ENCODE data around the gene SLC39A11. TPM values are rescaled to one million over a fixed set of nuclear protein-coding genes. Genes with fewer than 3 reads are reported as not detected.

The SLC39A11 gene
- total RNA-seq, 1 donor from 2014 or later, result 21.5 TPM

DNA sequence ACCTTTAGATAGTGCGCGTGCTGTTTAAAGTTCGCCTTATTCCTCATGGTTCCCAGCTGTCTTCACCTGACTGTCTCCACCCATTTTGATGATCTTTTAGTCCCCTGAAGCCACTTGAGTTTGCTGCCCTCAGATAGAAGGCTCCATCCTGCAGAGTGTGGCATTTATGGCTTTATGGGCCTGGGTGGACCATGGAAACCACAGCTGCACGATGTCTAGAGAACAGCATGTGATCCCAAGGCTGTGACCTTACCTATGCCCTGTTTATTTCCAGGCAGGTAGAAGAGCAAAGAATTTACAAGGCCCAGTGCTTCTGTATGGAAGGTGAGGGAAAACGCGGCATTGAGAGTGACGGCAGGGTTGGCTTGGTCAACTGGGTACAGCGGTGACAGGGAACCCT, 356.9 kb downstream of the SLC39A11 start:
- Histone ChIP-seq H4K20me1 (ENCODE audit: insufficient read depth, low read length) (no peaks in the 10 kb centered on the region), H3K79me2 (ENCODE audit: insufficient read depth, low read length) (no peaks in the 10 kb centered on the region), H3K27me3 (ENCODE audit: insufficient read depth, low read length) (no peaks in the 10 kb centered on the region), H3K4me1 (ENCODE audit: insufficient read depth, low read length) (no peaks in the 10 kb centered on the region), H2AFZ (ENCODE audit: low read depth, low read length) (no peak overlapping the region), H3K27ac (ENCODE audit: low read depth, low read length) (no peak overlapping the region), H3K4me2 (ENCODE audit: low read length) (no peak overlapping the region), H3K4me3 (ENCODE audit: insufficient read depth, low read depth, low read length) (no peak overlapping the region), H3K9ac (ENCODE audit: low read length) (no peak overlapping the region), H3K9me3 (ENCODE audit: insufficient read depth, low read depth, low read length) (no peaks in the 10 kb centered on the region), H3K36me3 (ENCODE audit: insufficient read depth, low read length) (no peaks in the 10 kb centered on the region)
- H3K27me3 Mint-ChIP-seq (ENCODE audit: low read depth, unreplicated experiment), result peaks cover 3% of the 10 kb centered on the region
- peaks cover 5% of the 10 kb centered on the region for H3K9me3 Mint-ChIP-seq (ENCODE audit: unreplicated experiment)
- FAIRE-seq, result no peak
- no peaks in the 10 kb centered on the region for H3K36me3 Mint-ChIP-seq (ENCODE audit: low read depth, unreplicated experiment)
- TF ChIP-seq EZH2 (IDR thresholded peaks at IDR 0.05; ENCODE audit: insufficient read depth, low read length), result no peak
- TF ChIP-seq CTCF (IDR thresholded peaks at IDR 0.05; ENCODE audit: insufficient read depth, low read depth, low read length), result no peak
- H3K4me1 Mint-ChIP-seq (ENCODE audit: low read depth, unreplicated experiment), result no peaks in the 10 kb centered on the region
- DNase-seq (ENCODE audit: low read depth), result no peak
- no peak overlapping the region for H3K4me3 Mint-ChIP-seq (ENCODE audit: unreplicated experiment)
- no peak overlapping the region for H3K27ac Mint-ChIP-seq (ENCODE audit: unreplicated experiment)

DNA sequence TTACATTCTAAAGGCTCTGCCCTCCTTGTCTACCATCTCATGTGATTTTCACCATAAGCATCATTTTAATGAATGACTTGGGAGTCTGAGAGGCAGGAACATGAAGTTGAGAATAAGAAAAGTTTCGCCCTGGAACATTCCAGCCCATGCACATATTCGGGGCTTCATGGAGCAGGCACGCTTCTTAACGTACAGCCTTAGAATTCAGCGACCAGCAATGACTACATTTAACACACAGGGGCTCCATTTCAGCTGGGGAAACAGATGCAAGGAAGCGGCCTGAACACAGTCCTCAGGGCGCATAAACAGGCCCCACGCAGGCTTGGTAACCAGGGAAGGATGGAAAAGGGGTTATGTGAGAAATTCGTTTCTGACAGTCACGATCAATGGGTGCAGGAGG, 357.4 kb downstream of the SLC39A11 start:
- FAIRE-seq (no peak), DNase-seq (ENCODE audit: low read depth) (no peak)
- H3K36me3 ChIP-seq (ENCODE audit: insufficient read depth, low read length), result no peaks in the 10 kb centered on the region
- Mint-ChIP-seq H3K9me3 (ENCODE audit: unreplicated experiment) (peaks cover 5% of the 10 kb centered on the region), H3K27me3 (ENCODE audit: low read depth, unreplicated experiment) (peaks cover 3% of the 10 kb centered on the region), H3K4me1 (ENCODE audit: low read depth, unreplicated experiment) (no peaks in the 10 kb centered on the region), H3K27ac (ENCODE audit: unreplicated experiment) (no peak overlapping the region), H3K36me3 (ENCODE audit: low read depth, unreplicated experiment) (no peaks in the 10 kb centered on the region), H3K4me3 (ENCODE audit: unreplicated experiment) (no peak overlapping the region)
- H2AFZ ChIP-seq (ENCODE audit: low read depth, low read length), result no peak overlapping the region
- no peaks in the 10 kb centered on the region for H3K27me3 ChIP-seq (ENCODE audit: insufficient read depth, low read length)
- H4K20me1 ChIP-seq (ENCODE audit: insufficient read depth, low read length), result no peaks in the 10 kb centered on the region
- no peaks in the 10 kb centered on the region for H3K4me1 ChIP-seq (ENCODE audit: insufficient read depth, low read length)
- no peak overlapping the region for H3K4me2 ChIP-seq (ENCODE audit: low read length)
- H3K4me3 ChIP-seq (ENCODE audit: insufficient read depth, low read depth, low read length), result no peak overlapping the region
- no peak for TF ChIP-seq CTCF (IDR thresholded peaks at IDR 0.05; ENCODE audit: insufficient read depth, low read depth, low read length)
- TF ChIP-seq EZH2 (IDR thresholded peaks at IDR 0.05; ENCODE audit: insufficient read depth, low read length), result no peak
- H3K79me2 ChIP-seq (ENCODE audit: insufficient read depth, low read length), result no peaks in the 10 kb centered on the region
- H3K9me3 ChIP-seq (ENCODE audit: insufficient read depth, low read depth, low read length), result no peaks in the 10 kb centered on the region
- H3K9ac ChIP-seq (ENCODE audit: low read length), result no peak overlapping the region
- no peak overlapping the region for H3K27ac ChIP-seq (ENCODE audit: low read depth, low read length)

DNA sequence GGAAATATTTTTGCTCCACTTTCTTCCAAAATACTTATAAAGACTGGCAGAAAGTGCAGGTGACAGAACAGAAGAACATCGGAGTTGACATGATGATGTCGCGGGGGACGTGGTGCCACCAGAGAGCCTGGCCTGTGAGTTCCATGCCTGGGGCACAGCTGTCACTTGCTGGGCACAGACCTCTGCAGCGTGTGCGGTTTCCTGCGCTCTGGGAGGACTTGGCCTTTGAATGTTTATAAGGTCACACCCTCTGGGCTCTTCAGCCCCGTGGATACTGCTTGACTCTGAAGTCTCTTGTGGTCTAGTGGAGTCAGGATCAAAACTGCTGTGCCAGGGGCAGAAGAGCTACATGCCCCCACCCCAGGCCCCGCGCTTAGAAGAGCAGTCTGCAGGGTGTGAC, 357.9 kb downstream of the SLC39A11 start:
- FAIRE-seq, result no peak
- H3K27ac Mint-ChIP-seq (ENCODE audit: unreplicated experiment), result no peak overlapping the region
- no peaks in the 10 kb centered on the region for H3K36me3 Mint-ChIP-seq (ENCODE audit: low read depth, unreplicated experiment)

More for the DNA sequence above, 357.9 kb downstream of the SLC39A11 start:
- TF ChIP-seq EZH2 (IDR thresholded peaks at IDR 0.05; ENCODE audit: insufficient read depth, low read length) (no peak), CTCF (IDR thresholded peaks at IDR 0.05; ENCODE audit: insufficient read depth, low read depth, low read length) (no peak)
- H3K79me2 ChIP-seq (ENCODE audit: insufficient read depth, low read length), result no peaks in the 10 kb centered on the region
- no peak overlapping the region for H3K9ac ChIP-seq (ENCODE audit: low read length)
- H4K20me1 ChIP-seq (ENCODE audit: insufficient read depth, low read length), result no peaks in the 10 kb centered on the region
- Mint-ChIP-seq H3K4me3 (ENCODE audit: unreplicated experiment) (no peak overlapping the region), H3K4me1 (ENCODE audit: low read depth, unreplicated experiment) (no peaks in the 10 kb centered on the region), H3K9me3 (ENCODE audit: unreplicated experiment) (peaks cover 5% of the 10 kb centered on the region), H3K27me3 (ENCODE audit: low read depth, unreplicated experiment) (peaks cover 3% of the 10 kb centered on the region)
- no peak for DNase-seq (ENCODE audit: low read depth)
- H3K9me3 ChIP-seq (ENCODE audit: insufficient read depth, low read depth, low read length), result no peaks in the 10 kb centered on the region
- no peak overlapping the region for H3K4me2 ChIP-seq (ENCODE audit: low read length)
- no peak overlapping the region for H3K27ac ChIP-seq (ENCODE audit: low read depth, low read length)
- no peaks in the 10 kb centered on the region for H3K27me3 ChIP-seq (ENCODE audit: insufficient read depth, low read length)
- no peak overlapping the region for H2AFZ ChIP-seq (ENCODE audit: low read depth, low read length)
- H3K4me1 ChIP-seq (ENCODE audit: insufficient read depth, low read length), result no peaks in the 10 kb centered on the region
- no peaks in the 10 kb centered on the region for H3K36me3 ChIP-seq (ENCODE audit: insufficient read depth, low read length)
- no peak overlapping the region for H3K4me3 ChIP-seq (ENCODE audit: insufficient read depth, low read depth, low read length)

Measured in astrocyte (in vitro differentiated cells and primary cell).